OCI-LY1 (cell line): ENCODE data around the gene BTBD9.

Experiments
- EZH2 ChIP-seq: fragments of 200-600 bp; sonication (generic), shearing (Covaris generic); IDR thresholded peaks from 2 replicates; pipeline ENCODE4 v1.8.0; 2017; ENCODE audit warnings: borderline replicate concordance, mixed run types, mild to moderate bottlenecking, antibody characterized with exemption, low read length, moderate library complexity, mixed read lengths
- TF ChIP-seq, protein P1 (sequence below): fragments of 200-600 bp; sonication (generic), shearing (Covaris generic); IDR thresholded peaks from 2 replicates; pipeline ENCODE4 v1.5.1; 2017; ENCODE audit warnings: mild to moderate bottlenecking, antibody characterized with exemption, low read length, moderate library complexity, mixed read lengths

DNA sequence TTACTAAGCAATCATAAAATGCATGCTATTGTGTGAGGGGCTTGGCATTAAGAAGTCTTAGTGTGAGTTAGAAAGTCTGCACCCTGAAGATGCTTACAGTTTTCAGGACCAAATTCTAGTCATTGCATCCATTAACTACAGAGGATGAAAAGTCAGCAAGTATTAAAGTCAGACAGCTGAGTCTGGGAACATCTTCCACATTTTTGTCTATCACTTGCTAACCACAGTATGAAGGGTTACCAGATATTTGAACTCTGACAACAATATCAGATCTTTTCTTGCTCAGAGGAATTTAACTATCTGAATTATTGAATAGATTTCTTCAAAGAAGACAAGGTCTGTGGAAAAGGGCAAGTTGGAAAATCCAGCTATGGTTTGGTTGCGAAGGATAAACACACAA is 264.4 kb downstream of the BTBD9 start:
- TF ChIP-seq, protein P1, sequence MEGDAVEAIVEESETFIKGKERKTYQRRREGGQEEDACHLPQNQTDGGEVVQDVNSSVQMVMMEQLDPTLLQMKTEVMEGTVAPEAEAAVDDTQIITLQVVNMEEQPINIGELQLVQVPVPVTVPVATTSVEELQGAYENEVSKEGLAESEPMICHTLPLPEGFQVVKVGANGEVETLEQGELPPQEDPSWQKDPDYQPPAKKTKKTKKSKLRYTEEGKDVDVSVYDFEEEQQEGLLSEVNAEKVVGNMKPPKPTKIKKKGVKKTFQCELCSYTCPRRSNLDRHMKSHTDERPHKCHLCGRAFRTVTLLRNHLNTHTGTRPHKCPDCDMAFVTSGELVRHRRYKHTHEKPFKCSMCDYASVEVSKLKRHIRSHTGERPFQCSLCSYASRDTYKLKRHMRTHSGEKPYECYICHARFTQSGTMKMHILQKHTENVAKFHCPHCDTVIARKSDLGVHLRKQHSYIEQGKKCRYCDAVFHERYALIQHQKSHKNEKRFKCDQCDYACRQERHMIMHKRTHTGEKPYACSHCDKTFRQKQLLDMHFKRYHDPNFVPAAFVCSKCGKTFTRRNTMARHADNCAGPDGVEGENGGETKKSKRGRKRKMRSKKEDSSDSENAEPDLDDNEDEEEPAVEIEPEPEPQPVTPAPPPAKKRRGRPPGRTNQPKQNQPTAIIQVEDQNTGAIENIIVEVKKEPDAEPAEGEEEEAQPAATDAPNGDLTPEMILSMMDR = no peak
- no peak for TF ChIP-seq EZH2
